NCI-H128 (cell line): Measurements from ENCODE around the gene NGLY1.

ENCODE experiments used
- DNase-seq: peaks from one replicate; lab custom pipeline; 2025; ENCODE audit not compliant: unreplicated experiment; lab: John Stamatoyannopoulos, UW

NGLY1 gene

GRCh38 chr3:25783661-25784512 lies 644 bp upstream of the NGLY1 start:
- DNase-seq, result peak; percentile 5

- no peak for DNase-seq
Observed at GRCh38 chr3:25782636-25782937, 656 bp downstream of the NGLY1 start.

DNA sequence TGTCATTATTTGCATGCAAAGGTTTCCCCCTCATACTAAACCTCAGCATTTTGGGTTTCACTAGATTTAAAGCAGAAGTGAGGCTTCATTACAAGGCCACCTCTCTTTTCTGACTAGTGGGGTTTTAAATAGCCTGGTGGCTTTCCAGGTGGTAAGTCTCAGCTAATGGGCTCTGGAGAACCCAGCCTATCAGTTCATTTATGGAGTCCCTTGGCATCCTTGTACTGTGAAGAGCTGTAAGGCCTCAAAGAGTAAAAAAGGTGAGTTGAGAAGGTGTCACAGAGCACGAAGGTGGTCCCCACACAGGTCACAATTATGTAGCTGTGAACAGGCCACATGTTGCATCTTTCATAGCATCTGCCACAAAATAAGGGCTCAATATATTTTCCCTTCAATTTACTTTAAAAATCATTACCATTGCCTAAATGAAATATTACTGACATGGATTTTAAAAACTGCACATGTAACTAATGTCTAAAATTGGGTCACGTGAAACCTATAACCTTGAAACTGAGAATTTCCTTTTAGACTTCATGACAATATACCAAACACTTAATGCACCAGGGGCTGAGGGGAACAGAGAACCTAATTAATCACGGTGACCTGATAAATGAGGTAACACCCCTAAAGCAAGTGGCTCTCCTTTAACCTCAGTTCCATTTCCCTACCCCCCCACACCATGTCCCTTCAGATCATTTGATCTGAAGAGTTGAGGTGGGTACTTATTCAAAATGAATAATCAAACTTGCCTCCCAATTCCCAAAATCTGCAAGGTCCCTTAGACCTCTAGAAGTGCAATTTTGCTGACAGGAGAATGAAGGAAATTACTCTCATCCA lies 1.3 kb downstream of the NGLY1 start:
- no peak for DNase-seq

- no peak for DNase-seq
Observed at GRCh38 chr3:25781145-25781757, 2.0 kb downstream of the NGLY1 start.

DNA sequence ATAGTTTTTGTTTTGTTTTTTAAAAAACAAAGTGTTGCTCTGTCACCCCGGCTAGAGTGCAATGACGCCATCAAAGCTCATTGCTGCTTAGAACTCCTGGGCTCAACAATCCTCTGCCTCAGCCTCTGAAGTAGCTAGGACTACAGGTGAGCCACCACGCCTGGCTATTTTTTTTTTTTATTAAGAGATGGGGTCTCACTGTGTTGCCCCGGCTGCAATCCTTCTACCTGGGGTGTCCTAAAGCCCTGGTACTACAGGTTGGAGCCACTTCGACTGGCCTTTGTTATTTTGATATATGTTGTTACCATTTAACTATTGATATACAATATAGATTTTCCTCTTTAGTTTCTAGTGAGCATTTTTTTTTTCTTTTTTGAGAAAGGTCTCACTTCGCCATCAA lies 2.6 kb downstream of the NGLY1 start:
- no peak for DNase-seq

DNA sequence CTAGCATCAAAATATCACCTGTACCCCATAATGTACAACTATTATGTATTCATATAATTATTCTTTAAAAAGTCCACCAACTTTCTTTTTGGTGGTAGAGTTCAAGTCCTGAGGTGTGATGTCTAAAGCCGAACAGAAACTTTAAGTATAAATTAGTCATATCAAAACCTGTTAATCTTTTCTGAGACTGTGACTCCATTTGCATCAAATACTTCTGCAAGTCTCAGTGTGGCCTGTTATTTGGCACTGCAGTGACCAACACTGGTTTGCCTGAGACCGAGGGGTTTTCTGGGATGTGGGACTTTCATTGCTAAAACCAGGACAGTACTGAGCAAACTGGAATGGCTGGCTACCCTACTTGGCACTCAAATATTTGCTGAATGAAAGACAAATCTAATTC lies 7.3 kb downstream of the NGLY1 start:
- no peak for DNase-seq

- DNase-seq, result no peak
Observed at GRCh38 chr3:25768851-25769250, 14.4 kb downstream of the NGLY1 start.

GRCh38 chr3:25751725-25752124 lies 31.5 kb downstream of the NGLY1 start:
- DNase-seq, result no peak

DNA sequence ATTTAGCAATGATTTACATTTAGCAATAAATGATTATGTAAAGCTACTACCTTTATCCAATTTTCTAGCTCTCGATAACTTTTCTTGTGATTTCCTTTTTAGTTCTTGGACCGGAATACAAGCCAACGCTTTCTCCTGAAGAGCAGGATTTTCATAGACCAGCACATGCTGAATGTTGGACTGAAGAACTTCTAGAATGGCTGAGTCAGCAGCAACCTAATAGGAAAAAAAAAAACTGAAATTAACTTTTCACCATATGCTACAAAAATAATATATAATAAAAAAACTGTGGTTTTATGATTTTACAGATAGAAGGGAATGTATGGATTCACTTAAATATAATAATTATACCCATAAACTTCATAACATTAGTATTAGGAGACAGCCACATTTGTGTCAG lies 32.2 kb downstream of the NGLY1 start:
- DNase-seq, result no peak

DNA sequence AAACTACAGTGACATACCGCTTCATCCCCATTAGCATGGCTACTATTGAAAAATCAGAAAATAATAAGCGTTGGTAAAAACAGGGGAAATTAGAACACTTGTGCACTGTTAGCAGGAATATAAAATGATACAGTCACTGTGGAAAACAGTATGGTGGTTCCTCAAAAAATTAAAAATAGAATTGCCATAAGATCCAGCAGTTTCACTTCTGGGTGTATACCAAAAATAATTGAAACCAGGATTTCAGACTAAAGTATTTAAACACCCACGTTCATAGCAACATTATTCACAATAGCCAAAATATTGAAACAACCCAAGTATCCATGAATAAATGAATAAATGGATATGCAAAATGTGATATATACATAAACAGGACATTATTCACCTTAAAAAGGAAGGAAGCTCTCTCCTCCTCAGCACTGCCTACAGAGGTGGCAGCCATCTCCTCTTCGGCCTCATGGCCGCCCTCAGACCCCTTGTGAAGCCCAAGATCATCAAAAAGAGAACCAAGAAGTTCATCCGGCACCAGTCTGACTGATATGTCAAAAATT lies 34.1 kb downstream of the NGLY1 start:
- no peak for DNase-seq

DNA sequence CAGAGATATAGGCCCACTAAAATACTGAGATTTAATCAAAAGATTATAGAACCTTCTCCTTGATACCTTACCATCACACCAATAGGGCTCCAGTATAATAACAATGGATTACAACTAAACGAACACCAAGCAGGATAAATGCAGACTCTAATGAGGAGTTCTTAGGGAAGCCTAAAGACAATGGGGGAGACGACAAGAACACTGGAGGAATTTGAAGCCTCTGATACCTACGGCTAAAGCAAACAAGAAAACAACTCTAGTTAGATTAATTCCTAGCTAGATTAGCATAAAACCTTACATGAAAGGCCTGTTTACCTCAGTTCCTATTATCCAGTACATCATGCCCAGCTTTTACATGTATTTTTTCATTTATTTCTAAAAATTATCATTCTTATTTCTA lies 35.1 kb downstream of the NGLY1 start:
- DNase-seq, result no peak

GRCh38 chr3:25747033-25747432 lies 36.2 kb downstream of the NGLY1 start:
- no peak for DNase-seq

- DNase-seq, result no peak
Observed at GRCh38 chr3:25744470-25744869, 38.8 kb downstream of the NGLY1 start.

DNA sequence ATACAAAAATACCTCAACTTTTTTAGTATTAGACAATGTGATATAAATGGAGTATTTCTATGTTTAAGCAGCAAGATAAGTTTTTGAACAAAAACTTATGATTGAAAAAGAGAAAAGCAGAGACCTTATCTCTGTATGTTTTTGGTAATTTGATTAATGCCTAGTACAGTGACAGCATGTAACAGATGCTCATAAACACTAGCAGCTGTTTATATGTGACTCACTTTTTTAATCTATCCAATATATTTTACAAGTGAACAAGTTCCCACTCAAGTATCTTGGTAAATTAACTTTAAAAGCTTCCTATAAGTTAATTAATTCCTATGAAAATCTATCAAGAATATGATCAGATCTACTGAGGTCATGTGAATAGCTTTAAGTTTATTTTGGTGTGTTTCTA lies 55.1 kb downstream of the NGLY1 start:
- no peak for DNase-seq

GRCh38 chr3:25727316-25727715 lies 55.9 kb downstream of the NGLY1 start:
- DNase-seq, result no peak

- DNase-seq, result no peak
Observed at GRCh38 chr3:25725810-25726209, 57.4 kb downstream of the NGLY1 start.

GRCh38 chr3:25724948-25725645 lies 58.1 kb downstream of the NGLY1 start:
- no peak for DNase-seq

DNA sequence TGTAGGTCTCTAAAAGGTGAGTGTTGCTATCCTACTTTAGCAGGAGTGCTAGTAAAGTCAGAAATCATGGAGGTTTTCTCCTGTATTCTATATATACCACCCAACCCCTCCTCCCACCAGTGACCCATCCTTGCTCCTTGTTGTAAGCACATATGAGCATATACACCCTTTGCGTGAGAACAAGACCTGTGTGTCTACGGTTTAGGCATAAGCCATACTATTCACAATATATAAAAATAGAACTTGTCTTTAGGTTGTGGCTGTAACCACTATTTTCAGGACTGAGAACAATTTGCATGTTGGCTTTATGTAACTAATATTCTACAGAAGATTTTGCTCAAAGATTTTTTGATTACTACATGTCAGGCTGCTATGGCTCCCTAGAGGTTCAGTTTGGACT lies 59.4 kb downstream of the NGLY1 start:
- DNase-seq, result no peak

DNA sequence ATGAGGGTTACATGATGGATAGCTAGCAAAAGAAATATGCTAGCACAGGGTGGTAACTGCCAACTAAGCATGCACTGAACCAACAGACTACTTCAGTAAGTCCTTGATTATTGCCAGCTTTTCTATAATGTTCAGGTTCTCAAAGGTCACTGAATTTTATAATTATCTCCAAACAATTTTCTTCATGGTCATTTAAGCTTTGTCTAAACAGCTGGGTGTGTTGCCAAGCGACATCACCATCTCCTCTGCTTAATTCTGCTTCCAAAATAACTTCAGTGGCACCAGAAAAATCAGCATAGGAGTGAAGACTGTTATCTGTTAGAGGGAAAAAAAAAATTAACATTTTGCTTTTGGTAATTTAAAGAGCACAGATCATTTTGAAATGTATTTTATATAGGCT lies 63.9 kb downstream of the NGLY1 start:
- no peak for DNase-seq

GRCh38 chr3:25713341-25713985 lies 69.8 kb downstream of the NGLY1 start:
- DNase-seq, result no peak

- DNase-seq, result no peak
Observed at GRCh38 chr3:25711090-25711489, 72.2 kb downstream of the NGLY1 start.
